ENCODE results near the gene PRB2. TPM values are rescaled to one million over a fixed set of nuclear protein-coding genes. Genes with fewer than 3 reads are reported as not detected.
"Not testable (repeated sequence)": the region's sequence is repeated elsewhere in the genome, so short reads cannot be mapped to it uniquely, and the experiment has no call there.

The PRB2 gene
- not detected for total RNA-seq
- long read RNA-seq, result 0 reads

GRCh38 chr12:11395467-11395866, at the start of gene PRB2:
TSS of gene PRB2 (minus strand) at chr12:11395567. CDS start at chr12:11395529, 38 bp downstream.
- DNase-seq; H3K9me3 ChIP-seq (replicated peaks); H3K27me3 ChIP-seq (ENCODE audit: low read depth); H3K36me3 ChIP-seq; H3K4me1 ChIP-seq; intact Hi-C loops (cut with micrococcal nuclease); H3K27ac ChIP-seq (replicated peaks); H3K4me3 ChIP-seq: not testable (repeated sequence)

- Histone ChIP-seq H3K4me1 (no peaks in the 10 kb centered on the region), H3K4me3 (no peak overlapping the region), H3K36me3 (no peaks in the 10 kb centered on the region), H3K9me3 (replicated peaks) (peaks cover 3% of the 10 kb centered on the region), H3K27ac (replicated peaks) (no peak overlapping the region), H3K27me3 (ENCODE audit: low read depth) (no peaks in the 10 kb centered on the region)
- TF ChIP-seq CTCF (IDR thresholded peaks at IDR 0.05; ENCODE audit: borderline replicate concordance), result no peak
- no peak for DNase-seq
- intact Hi-C loops (cut with micrococcal nuclease), result no loop called here
These were observed 42.6 kb upstream of the PRB2 start for GRCh38 chr12:11437966-11438365.

- H3K36me3 ChIP-seq, result no peaks in the 10 kb centered on the region
- no peaks in the 10 kb centered on the region for H3K4me1 ChIP-seq
- no peak for TF ChIP-seq CTCF (IDR thresholded peaks at IDR 0.05; ENCODE audit: borderline replicate concordance)
- H3K27ac ChIP-seq (replicated peaks), result no peak overlapping the region
- DNase-seq, result no peak
- H3K4me3 ChIP-seq, result no peak overlapping the region
- intact Hi-C loops (cut with micrococcal nuclease), result no loop called here
- no peaks in the 10 kb centered on the region for H3K27me3 ChIP-seq (ENCODE audit: low read depth)
- H3K9me3 ChIP-seq (replicated peaks), result peaks cover 3% of the 10 kb centered on the region
These were observed 38.3 kb upstream of the PRB2 start for GRCh38 chr12:11433664-11434063.

- Histone ChIP-seq H3K27ac (replicated peaks) (no peak overlapping the region), H3K27me3 (ENCODE audit: low read depth) (no peaks in the 10 kb centered on the region), H3K4me1 (no peaks in the 10 kb centered on the region), H3K36me3 (no peaks in the 10 kb centered on the region), H3K9me3 (replicated peaks) (no peaks in the 10 kb centered on the region), H3K4me3 (no peak overlapping the region)
- DNase-seq, result no peak
- intact Hi-C loops (cut with micrococcal nuclease), result no loop called here
- TF ChIP-seq CTCF (IDR thresholded peaks at IDR 0.05; ENCODE audit: borderline replicate concordance), result no peak
These were observed 36.1 kb upstream of the PRB2 start for GRCh38 chr12:11431486-11431885.

GRCh38 chr12:11427341-11427740, 32.0 kb upstream of the PRB2 start:
- no peak overlapping the region for H3K27ac ChIP-seq (replicated peaks)
- H3K9me3 ChIP-seq (replicated peaks), result no peaks in the 10 kb centered on the region
- intact Hi-C loops (cut with micrococcal nuclease), result no loop called here
- DNase-seq, result no peak
- H3K36me3 ChIP-seq, result no peaks in the 10 kb centered on the region
- TF ChIP-seq CTCF (IDR thresholded peaks at IDR 0.05; ENCODE audit: borderline replicate concordance), result no peak
- no peak overlapping the region for H3K4me3 ChIP-seq
- no peaks in the 10 kb centered on the region for H3K4me1 ChIP-seq
- no peaks in the 10 kb centered on the region for H3K27me3 ChIP-seq (ENCODE audit: low read depth)

- peaks cover 16% of the 10 kb centered on the region for H3K9me3 ChIP-seq (replicated peaks)
- DNase-seq, result no peak
- intact Hi-C loops (cut with micrococcal nuclease), result no loop called here
These were observed 17.4 kb upstream of the PRB2 start for GRCh38 chr12:11412731-11413130.

More at GRCh38 chr12:11412731-11413130, 17.4 kb upstream of the PRB2 start:
- Histone ChIP-seq H3K27me3 (ENCODE audit: low read depth) (no peaks in the 10 kb centered on the region), H3K4me1 (no peaks in the 10 kb centered on the region), H3K27ac (replicated peaks) (no peak overlapping the region), H3K36me3 (no peaks in the 10 kb centered on the region), H3K4me3 (no peak overlapping the region)
- TF ChIP-seq CTCF (IDR thresholded peaks at IDR 0.05; ENCODE audit: borderline replicate concordance), result no peak

All from left ventricle myocardium inferior (tissue), 1 donor.